ENCODE data around the gene CUX1. TPM values are rescaled to one million over a fixed set of nuclear protein-coding genes. Genes with fewer than 3 reads are reported as not detected.
"Not testable (repeated sequence)": the region's sequence is repeated elsewhere in the genome, so short reads cannot be mapped to it uniquely, and the experiment has no call there.

CUX1 gene
- total RNA-seq, 2 experiments from 2014 or later: 20.2 to 20.4 TPM

DNA sequence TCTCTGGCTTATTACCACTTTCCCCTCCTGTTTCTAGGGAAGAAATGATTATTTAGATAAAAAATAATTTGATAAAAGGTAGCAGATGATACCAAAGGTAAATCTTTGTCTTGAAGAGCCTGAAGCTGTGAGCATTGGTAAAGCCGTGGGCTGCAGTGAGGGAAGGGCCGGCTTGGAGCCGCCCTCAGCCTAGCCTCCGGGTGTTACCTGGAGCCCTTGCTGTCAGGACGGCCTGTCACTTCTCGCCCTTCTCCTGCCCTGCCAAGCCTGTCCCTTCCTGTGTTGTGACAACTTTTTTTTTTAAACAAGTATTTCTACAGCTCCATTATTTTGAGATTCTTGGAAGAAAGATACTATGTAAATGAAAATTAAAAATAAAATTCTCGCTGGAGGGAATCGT lies 7.0 kb downstream of the CUX1 start:
- TF ChIP-seq, protein P1, sequence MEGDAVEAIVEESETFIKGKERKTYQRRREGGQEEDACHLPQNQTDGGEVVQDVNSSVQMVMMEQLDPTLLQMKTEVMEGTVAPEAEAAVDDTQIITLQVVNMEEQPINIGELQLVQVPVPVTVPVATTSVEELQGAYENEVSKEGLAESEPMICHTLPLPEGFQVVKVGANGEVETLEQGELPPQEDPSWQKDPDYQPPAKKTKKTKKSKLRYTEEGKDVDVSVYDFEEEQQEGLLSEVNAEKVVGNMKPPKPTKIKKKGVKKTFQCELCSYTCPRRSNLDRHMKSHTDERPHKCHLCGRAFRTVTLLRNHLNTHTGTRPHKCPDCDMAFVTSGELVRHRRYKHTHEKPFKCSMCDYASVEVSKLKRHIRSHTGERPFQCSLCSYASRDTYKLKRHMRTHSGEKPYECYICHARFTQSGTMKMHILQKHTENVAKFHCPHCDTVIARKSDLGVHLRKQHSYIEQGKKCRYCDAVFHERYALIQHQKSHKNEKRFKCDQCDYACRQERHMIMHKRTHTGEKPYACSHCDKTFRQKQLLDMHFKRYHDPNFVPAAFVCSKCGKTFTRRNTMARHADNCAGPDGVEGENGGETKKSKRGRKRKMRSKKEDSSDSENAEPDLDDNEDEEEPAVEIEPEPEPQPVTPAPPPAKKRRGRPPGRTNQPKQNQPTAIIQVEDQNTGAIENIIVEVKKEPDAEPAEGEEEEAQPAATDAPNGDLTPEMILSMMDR (IDR thresholded peaks at IDR 0.05): no peak

DNA sequence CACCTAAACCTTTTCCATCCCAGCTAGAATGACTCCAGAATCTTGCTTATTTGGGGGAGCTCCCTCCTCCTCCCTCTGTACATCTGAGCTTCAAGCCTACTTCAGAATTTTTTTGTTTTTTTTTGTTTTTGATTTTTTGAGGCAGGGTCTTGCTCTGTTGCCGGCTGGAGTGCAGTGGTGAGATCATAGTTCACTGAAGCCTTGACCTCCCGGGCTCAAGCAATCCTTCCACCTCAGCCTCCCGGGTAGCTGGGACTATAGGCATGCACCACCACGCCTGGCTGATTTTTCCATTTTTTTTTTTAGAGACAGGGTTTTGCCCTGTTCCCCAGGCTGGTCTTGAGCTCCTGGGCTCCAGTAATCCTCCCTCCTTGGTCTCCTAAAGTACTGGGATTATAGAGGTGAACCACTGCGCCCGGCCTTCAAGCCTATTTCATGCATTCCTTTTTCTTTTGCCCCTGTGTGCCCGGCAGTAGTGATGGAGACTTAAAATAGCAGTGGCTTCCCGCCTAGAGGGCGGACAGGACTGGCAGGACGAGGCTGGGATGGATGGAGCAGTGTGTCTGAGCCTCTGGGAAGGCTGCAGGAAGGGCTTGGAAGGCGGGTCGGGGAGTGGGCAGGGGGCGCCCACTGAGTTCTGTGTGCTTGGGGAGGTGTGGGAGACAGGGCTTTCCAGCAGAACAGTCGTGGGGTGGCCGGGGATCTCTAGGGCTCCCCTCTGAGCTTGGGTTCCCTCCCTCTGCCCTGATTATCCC lies 8.8 kb downstream of the CUX1 start:
- POLR2A ChIA-PET: no interaction called here
- CTCF ChIA-PET: interaction anchor here (1.5 kb wide), 1 partner anchor 410 kb away, joined by 3 read pairs; no protein-coding TSS in a partner anchor
- TF ChIP-seq, protein P1 (IDR thresholded peaks at IDR 0.05): no peak
- no peaks in the 10 kb centered on the region for H3K9me3 Mint-ChIP-seq
- ATAC-seq (no peak), DNase-seq (no peak)
- H3K36me3 Mint-ChIP-seq (ENCODE audit: low read depth): peaks cover 1% of the 10 kb centered on the region
- H3K4me1 Mint-ChIP-seq (ENCODE audit: low read depth): peaks cover 14% of the 10 kb centered on the region
- no peaks in the 10 kb centered on the region for H3K27me3 Mint-ChIP-seq
- H3K4me3 Mint-ChIP-seq: no peak overlapping the region
- intact Hi-C loops (cut with micrococcal nuclease): no loop called here
- H3K27ac Mint-ChIP-seq: no peak overlapping the region

More for the DNA sequence above, 7.0 kb downstream of the CUX1 start:
- Mint-ChIP-seq H3K4me1 (ENCODE audit: low read depth) (peaks cover 20% of the 10 kb centered on the region), H3K36me3 (ENCODE audit: low read depth) (peaks cover 1% of the 10 kb centered on the region), H3K27ac (no peak overlapping the region), H3K4me3 (no peak overlapping the region), H3K27me3 (no peaks in the 10 kb centered on the region), H3K9me3 (no peaks in the 10 kb centered on the region)
- DNase-seq (no peak), ATAC-seq (no peak)
- ChIA-PET POLR2A (interaction anchor here (1.1 kb wide), 1 partner anchor 23 kb away, joined by 3 read pairs; no protein-coding TSS in a partner anchor), CTCF (interaction anchor here (1.6 kb wide), 1 partner anchor 17 kb away, joined by 3 read pairs; no protein-coding TSS in a partner anchor)
- intact Hi-C loops (cut with micrococcal nuclease): no loop called here

DNA sequence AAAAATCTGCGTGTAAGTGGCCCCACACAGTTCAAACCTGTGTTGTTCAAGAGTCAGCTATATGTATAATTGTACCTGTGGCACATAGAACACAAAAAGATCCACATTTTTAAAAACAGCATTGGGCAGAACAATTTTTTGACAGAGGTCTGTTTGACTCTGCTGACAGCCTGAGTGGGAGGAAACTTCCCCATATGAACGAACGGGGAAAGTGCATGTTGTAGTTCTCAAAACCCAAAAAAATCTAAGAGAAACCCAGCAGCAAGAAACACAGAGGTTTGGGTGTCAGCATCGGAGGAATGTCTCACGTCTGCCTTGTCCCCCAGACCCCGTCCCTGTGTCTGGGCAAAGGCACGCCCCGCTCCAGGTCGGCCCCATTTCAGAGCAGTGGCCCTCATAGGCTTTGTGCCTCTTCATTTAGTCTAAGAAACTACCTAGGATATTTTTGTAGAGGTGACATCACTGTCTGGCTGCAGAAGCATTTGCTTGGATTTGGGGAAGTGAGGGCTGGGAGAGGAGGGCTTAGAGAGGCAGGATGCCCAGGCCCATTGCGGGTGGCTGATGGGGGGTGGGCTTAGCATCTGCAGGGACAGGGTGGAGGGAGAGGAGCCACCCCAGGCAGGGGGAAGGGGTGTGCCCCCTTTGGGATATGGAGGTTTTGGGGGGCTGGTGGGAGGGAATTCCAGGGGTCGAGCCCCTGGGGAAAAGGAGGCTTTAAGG lies 11.0 kb downstream of the CUX1 start:
- ChIA-PET POLR2A (interaction anchor here (0.8 kb wide), 1 partner anchor 10 kb away, joined by 3 read pairs; no protein-coding TSS in a partner anchor), CTCF (no interaction called here)
- Mint-ChIP-seq H3K27me3 (no peaks in the 10 kb centered on the region), H3K4me3 (no peak overlapping the region), H3K27ac (no peak overlapping the region), H3K36me3 (ENCODE audit: low read depth) (no peaks in the 10 kb centered on the region), H3K4me1 (ENCODE audit: low read depth) (peaks cover 11% of the 10 kb centered on the region), H3K9me3 (no peaks in the 10 kb centered on the region)
- no peak for ATAC-seq
- TF ChIP-seq, protein P1 (IDR thresholded peaks at IDR 0.05): no peak
- intact Hi-C loops (cut with micrococcal nuclease): no loop called here
- DNase-seq: no peak

DNA sequence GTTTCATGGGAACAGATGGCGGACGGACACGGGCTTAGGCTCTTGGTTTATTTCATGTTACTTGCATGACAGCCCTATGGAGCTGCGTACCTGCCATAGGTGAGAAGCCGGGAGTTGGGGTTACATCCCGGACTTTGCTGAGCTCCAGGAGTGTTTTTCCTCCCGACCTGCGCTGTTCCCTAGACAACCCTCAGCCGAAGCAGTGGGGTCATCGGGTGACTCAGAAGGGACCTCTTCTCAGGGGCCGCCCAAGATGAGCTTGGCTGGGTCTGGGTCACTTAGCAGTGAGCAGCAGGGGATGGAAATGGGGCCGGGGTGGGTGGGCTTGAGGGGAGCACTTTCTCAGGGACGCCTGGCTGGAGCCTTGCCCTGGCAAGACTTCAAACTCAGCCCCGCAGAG lies 11.9 kb downstream of the CUX1 start:
- H3K36me3 Mint-ChIP-seq (ENCODE audit: low read depth): no peaks in the 10 kb centered on the region
- H3K27ac Mint-ChIP-seq: no peak overlapping the region
- TF ChIP-seq, protein P1 (IDR thresholded peaks at IDR 0.05): no peak
- ATAC-seq (no peak), DNase-seq (no peak)
- POLR2A ChIA-PET: no interaction called here
- H3K9me3 Mint-ChIP-seq: no peaks in the 10 kb centered on the region
- CTCF ChIA-PET: no interaction called here
- intact Hi-C loops (cut with micrococcal nuclease): no loop called here
- H3K4me3 Mint-ChIP-seq: no peak overlapping the region
- peaks cover 11% of the 10 kb centered on the region for H3K4me1 Mint-ChIP-seq (ENCODE audit: low read depth)
- H3K27me3 Mint-ChIP-seq: no peaks in the 10 kb centered on the region

DNA sequence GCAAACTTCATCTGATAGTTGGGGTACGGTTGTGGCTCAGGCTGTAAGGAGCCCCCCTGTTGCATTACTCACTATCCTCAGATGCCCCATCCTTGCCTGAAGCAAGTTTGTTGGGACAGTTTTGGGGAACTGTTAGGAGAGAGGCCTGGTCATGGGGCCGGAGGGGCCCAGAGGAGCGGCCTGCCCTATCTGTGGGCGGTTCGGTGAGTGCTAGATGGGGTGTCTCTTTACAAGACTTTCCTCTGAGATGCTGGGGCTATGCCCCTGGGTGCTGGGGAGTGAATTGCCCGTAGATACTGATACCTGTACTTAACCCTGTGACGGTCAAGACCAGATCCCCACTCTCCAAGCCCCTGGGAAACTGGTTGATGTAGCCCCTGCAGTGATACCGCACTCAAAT lies 12.4 kb downstream of the CUX1 start:
- POLR2A ChIA-PET: no interaction called here
- no peaks in the 10 kb centered on the region for H3K36me3 Mint-ChIP-seq (ENCODE audit: low read depth)
- DNase-seq: no peak
- peaks cover 11% of the 10 kb centered on the region for H3K4me1 Mint-ChIP-seq (ENCODE audit: low read depth)
- no peaks in the 10 kb centered on the region for H3K9me3 Mint-ChIP-seq
- intact Hi-C loops (cut with micrococcal nuclease): no loop called here
- no peak overlapping the region for H3K27ac Mint-ChIP-seq
- CTCF ChIA-PET: no interaction called here
- ATAC-seq: no peak
- TF ChIP-seq, protein P1 (IDR thresholded peaks at IDR 0.05): no peak
- H3K27me3 Mint-ChIP-seq: no peaks in the 10 kb centered on the region
- no peak overlapping the region for H3K4me3 Mint-ChIP-seq

DNA sequence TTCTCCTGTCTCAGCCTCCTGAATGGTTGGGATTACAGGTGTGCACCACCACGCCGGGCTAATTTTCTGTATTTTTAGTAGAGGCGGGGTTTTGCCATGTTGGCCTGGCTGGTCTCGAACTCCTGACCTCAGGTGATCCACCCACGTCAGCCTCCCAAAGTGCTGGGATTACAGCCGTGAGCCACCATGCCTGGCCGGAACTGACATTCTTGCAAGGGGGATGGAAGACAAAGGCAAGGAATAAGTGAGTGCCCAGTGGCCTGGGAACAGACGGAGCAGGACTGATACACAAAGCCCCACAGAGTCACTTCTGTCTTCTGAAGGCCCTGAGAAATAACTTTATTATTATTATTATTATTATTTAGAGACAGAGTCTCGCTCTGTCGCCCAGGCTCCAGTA lies 14.0 kb downstream of the CUX1 start:
- POLR2A ChIA-PET; H3K9me3 Mint-ChIP-seq; intact Hi-C loops (cut with micrococcal nuclease); CTCF ChIA-PET; H3K36me3 Mint-ChIP-seq (ENCODE audit: low read depth); ATAC-seq; H3K27me3 Mint-ChIP-seq; H3K27ac Mint-ChIP-seq; H3K4me1 Mint-ChIP-seq (ENCODE audit: low read depth); H3K4me3 Mint-ChIP-seq; DNase-seq: not testable (repeated sequence)

Measured in activated CD8-positive, alpha-beta T cell treated with anti-CD3 and anti-CD28 coated beads for 36 hours (primary cell).